Ovary (tissue), 3 donors: ENCODE results near the gene RFX1.

Source experiments
- CTCF ChIP-seq, 3 donors: fragments of 450-650 bp in 2 of 3; fragments of 200-600 bp in 1 of 3; IDR thresholded peaks; one replicate each; pipeline versions ENCODE4 v1.5.1 to v1.8.0; 2016 to 2022; ENCODE audit warnings: antibody characterized with exemption in 3 of 3, mild to moderate bottlenecking in 1 of 3
- POLR2A ChIP-seq: fragments of 450-650 bp; IDR thresholded peaks from one replicate; pipeline ENCODE4 v1.6.1; 2017; ENCODE audit warnings: antibody characterized with exemption, mild to moderate bottlenecking, moderate library complexity
- donor health status: DM: no; HTN: no; CAD: no.

DNA sequence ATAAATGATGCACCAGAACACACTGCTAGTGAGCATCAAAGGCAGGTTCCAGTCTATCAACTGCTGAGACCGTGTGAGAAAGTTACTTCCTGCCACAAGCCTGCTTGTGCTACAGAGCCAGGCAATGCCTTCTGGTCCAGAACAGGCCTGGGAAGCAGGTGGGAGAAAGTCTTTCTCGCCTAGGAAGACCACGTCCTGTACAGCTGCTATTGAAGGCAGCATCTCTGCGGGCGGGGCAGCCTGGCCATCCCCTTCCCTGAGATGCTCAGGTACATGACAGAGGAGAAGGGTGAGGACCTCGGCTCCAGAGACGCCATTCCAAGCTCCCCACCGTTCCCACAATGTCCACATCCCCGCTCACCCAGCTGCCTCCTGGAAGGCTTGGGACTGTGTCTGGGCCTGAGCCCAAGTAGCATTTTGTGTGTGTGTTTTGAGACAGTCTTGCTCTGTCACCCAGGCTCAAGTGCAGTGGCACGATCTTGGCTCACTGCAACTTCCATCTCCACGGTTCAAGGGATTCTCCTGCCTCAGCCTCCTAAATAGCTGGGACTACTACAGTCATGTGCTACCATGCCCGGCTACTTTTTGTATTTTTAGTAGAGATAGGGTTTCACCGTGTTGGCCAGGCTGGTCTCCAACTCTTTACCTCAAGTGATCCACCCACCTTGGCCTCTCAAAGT, 3.4 kb downstream of the RFX1 start:
- TF ChIP-seq CTCF (IDR thresholded peaks at IDR 0.05) (no peak), POLR2A (no peak)
